Measurements from ENCODE around the gene C1orf116.

Gene C1orf116

GRCh38 chr1:206998816-206999215 is 33.7 kb downstream of the C1orf116 start:
- Histone ChIP-seq H3K27ac (no peak overlapping the region), H3K27me3 (no peaks in the 10 kb centered on the region), H3K4me3 (ENCODE audit: low read depth in 1 of 2, low read length in 1 of 2) (no peak overlapping the region), H3K36me3 (no peaks in the 10 kb centered on the region), H3K9me3 (no peaks in the 10 kb centered on the region), H3K4me1 (ENCODE audit: control insufficient read depth in 1 of 2, insufficient read depth in 1 of 2, low read depth in 1 of 2, low read length in 1 of 2) (peaks cover 24 to 35% of the 10 kb centered on the region in 2 experiments)
- no peak for TF ChIP-seq CTCF (IDR thresholded peaks at IDR 0.05)

- Histone ChIP-seq H3K27me3 (no peaks in the 10 kb centered on the region), H3K4me3 (ENCODE audit: low read depth in 1 of 2, low read length in 1 of 2) (no peak overlapping the region), H3K4me1 (ENCODE audit: control insufficient read depth in 1 of 2, insufficient read depth in 1 of 2, low read depth in 1 of 2, low read length in 1 of 2) (peaks cover 0 to 7% of the 10 kb centered on the region in 2 experiments), H3K36me3 (no peaks in the 10 kb centered on the region), H3K9me3 (no peaks in the 10 kb centered on the region), H3K27ac (no peak overlapping the region)
- no peak for TF ChIP-seq CTCF (IDR thresholded peaks at IDR 0.05)
Measured at GRCh38 chr1:206992790-206993189, 39.8 kb downstream of the C1orf116 start.

- H3K4me3 ChIP-seq (ENCODE audit: low read depth in 1 of 2, low read length in 1 of 2) = no peak overlapping the region
- no peaks in the 10 kb centered on the region for H3K36me3 ChIP-seq
- H3K4me1 ChIP-seq (ENCODE audit: control insufficient read depth in 1 of 2, insufficient read depth in 1 of 2, low read depth in 1 of 2, low read length in 1 of 2) = peaks cover 0 to 7% of the 10 kb centered on the region in 2 experiments
- no peaks in the 10 kb centered on the region for H3K9me3 ChIP-seq
- no peak for TF ChIP-seq CTCF (IDR thresholded peaks at IDR 0.05)
- H3K27me3 ChIP-seq = peaks cover 12% of the 10 kb centered on the region
- no peak overlapping the region for H3K27ac ChIP-seq
Measured at GRCh38 chr1:206987873-206988272, 44.7 kb downstream of the C1orf116 start.

- Histone ChIP-seq H3K4me1 (ENCODE audit: control insufficient read depth in 1 of 2, insufficient read depth in 1 of 2, low read depth in 1 of 2, low read length in 1 of 2) (peaks cover 0 to 7% of the 10 kb centered on the region in 2 experiments), H3K27ac (no peak overlapping the region), H3K9me3 (no peaks in the 10 kb centered on the region), H3K27me3 (peaks cover 12% of the 10 kb centered on the region), H3K4me3 (ENCODE audit: low read depth in 1 of 2, low read length in 1 of 2) (no peak overlapping the region), H3K36me3 (no peaks in the 10 kb centered on the region)
- no peak for TF ChIP-seq CTCF (IDR thresholded peaks at IDR 0.05)
Measured at GRCh38 chr1:206986885-206987284, 45.7 kb downstream of the C1orf116 start.

- Histone ChIP-seq H3K27me3 (peaks cover 12% of the 10 kb centered on the region), H3K4me1 (ENCODE audit: control insufficient read depth in 1 of 2, insufficient read depth in 1 of 2, low read depth in 1 of 2, low read length in 1 of 2) (peaks cover 0 to 7% of the 10 kb centered on the region in 2 experiments), H3K4me3 (ENCODE audit: low read depth in 1 of 2, low read length in 1 of 2) (no peak overlapping the region), H3K27ac (no peak overlapping the region), H3K9me3 (no peaks in the 10 kb centered on the region), H3K36me3 (no peaks in the 10 kb centered on the region)
- TF ChIP-seq CTCF (IDR thresholded peaks at IDR 0.05) = no peak
Measured at GRCh38 chr1:206986402-206986801, 46.2 kb downstream of the C1orf116 start.

Data from neutrophil (primary cell).